Measurements from ENCODE around the gene CDC42SE2.

DNA sequence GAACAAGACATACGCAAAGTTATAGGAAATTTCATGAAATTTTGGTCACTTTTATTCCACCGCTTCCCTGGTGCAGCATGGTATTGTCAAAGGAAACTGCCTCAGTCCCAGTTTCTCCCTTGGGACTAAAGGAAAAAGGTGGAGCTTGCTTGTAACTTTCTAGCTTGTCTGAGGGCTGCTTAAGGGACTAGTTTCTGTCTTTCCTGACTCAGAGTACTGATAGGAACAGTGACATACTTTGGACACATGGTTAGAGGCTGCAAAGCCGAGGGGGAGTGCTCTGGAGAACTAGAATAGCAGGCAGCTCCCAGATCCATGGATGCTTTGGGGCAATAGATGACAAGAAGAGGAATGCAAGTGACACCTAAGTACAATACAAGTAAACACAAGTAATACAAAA lies 136.7 kb downstream of the CDC42SE2 start:
- TF ChIP-seq REST (IDR thresholded peaks at IDR 0.05; ENCODE audit: insufficient read depth in 1 of 2, low read depth in 2 of 2, low read length in 2 of 2): no peak
- TF ChIP-seq TAF1 (IDR thresholded peaks at IDR 0.05; ENCODE audit: borderline replicate concordance, insufficient read depth, low read length): no peak
- TF ChIP-seq SIN3A (IDR thresholded peaks at IDR 0.05; ENCODE audit: borderline replicate concordance, insufficient read depth, low read length): no peak
- no peak; the same call in 1 of the 2 replicates for TF ChIP-seq POLR2AphosphoS5 (IDR thresholded peaks at IDR 0.05; ENCODE audit: low read depth, low read length)

Measured in PFSK-1 (cell line).